GM19438 (cell line): ENCODE data around the gene CLNK.

Experiments
- ATAC-seq: cut with Tn5 transposase; IDR thresholded peaks from one replicate; pipeline ENCODE4 v1.9.1; 2021; ENCODE audit warnings: low read depth; ENCODE audit not compliant: unreplicated experiment

The CLNK gene

DNA sequence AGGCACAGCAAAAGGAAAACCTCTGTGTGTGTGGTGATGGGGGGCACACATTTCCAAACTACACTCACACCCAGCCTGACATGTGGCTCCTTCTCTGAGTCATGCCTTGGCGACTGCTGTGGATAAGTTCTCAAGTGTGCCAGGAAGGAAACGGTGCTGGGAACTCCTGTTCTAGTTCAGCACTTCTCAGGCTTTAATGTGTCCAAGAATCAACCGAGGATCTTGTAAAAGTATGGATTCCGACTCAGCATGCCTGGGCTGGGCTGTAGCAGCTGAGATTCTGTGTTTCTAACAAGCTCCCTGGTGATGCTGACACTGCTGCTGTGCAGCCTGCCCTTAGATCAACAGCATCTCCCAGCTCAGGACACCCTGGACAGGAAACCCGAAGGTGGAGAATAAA, 20.2 kb downstream of the CLNK start:
- no peak for ATAC-seq

GRCh38 chr4:10662937-10663336, 21.6 kb downstream of the CLNK start:
- ATAC-seq = no peak

DNA sequence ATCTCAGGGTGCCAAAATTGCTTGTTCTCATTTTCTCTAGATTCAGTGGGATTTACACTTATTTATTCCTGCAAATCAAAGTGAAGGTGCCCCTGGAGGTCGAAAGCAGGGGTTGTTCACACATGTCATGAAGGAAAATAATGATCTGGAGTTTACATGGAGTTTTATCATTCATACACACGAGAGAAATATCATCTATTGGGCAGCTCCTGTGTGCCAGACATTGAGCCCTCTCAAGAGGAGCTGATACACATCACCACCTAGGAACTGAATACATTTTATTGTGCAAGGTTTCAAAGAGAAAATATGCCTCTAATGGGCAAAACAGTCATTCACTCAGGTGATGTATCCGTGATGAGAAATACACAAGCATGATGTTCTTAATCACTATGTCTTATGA, 23.5 kb downstream of the CLNK start:
- ATAC-seq = no peak

DNA sequence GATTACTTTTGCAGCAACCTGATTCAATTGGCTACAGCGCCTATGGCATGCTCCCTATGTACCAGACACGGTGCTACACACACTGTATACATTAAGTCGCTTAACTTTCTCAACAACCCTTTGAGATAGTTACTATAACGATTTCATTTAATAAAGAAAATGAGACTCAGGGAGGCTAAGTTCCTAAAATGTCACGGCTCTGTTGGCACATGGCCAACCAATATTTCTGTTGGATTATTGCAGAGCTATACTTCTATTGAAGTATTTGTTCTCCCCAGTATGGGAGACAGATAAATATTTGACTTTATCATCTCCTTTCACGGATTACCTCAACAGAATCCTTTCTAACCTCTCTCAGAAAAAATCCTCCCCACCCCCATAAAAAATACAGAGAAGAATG, 25.3 kb downstream of the CLNK start:
- ATAC-seq = no peak

DNA sequence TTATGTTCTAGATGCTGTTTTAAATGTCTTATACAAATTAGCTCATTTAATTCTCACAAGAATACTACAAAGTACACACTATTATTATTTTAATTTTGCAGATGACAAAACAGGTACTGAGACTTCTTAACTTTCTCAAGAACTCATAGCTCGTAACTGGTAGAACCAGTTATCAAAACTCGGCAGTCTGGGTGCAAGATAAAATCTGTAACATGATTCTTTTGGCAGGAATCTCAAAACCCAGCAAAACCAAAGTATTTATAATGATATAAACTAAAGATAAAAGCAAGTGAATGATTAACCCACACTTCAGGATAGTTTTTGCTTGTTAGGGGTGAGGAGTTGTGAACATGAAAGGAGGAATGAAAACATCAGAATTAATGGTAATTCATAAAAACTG, 27.6 kb downstream of the CLNK start:
- ATAC-seq = no peak

GRCh38 chr4:10656420-10656819, 28.1 kb downstream of the CLNK start:
- no peak for ATAC-seq

GRCh38 chr4:10655968-10656367, 28.6 kb downstream of the CLNK start:
- ATAC-seq = no peak

- no peak for ATAC-seq
These were observed 36.1 kb downstream of the CLNK start for GRCh38 chr4:10648479-10648878.

- ATAC-seq = no peak
These were observed 36.7 kb downstream of the CLNK start for GRCh38 chr4:10647846-10648245.

DNA sequence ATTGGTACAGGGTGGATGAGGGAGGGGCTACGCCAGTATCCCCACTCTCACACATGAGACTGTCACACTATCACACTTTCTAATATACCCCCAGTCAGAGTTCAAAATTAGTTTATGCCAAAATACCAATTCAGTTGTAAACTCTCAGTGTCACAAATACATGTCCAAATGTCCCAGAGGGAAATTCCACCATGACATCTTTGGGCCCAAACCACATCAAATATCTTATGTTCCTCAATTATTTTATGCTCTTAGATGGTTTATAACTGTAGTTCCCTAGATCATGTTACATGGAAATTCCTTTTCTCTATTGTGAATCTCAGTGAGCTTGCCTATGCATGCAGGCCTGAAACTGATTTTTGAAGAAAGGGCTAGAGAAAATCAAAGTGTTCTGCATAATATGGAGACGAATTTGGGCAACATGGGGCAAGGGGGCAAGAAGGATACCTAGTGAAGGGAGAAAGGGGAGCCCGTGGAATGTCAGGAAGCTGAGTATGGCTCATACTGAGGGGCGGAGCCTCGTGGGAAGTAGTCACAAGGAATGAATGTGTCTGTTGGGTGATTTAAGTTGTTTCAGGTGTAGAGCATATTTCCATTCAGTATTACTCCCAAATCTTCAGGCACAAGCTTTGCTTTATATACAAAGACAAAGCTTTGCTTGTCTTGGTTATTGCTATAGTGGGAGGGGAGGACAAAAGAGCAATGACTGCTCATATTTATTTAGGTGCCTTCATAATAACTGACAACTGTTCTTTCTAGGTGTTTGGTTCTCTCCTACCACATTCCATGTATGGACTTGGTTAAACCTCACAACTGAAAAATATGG, 40.8 kb downstream of the CLNK start:
- no peak for ATAC-seq

- no peak for ATAC-seq
These were observed 43.9 kb downstream of the CLNK start for GRCh38 chr4:10640561-10641201.

GRCh38 chr4:10639664-10640063, 44.9 kb downstream of the CLNK start:
- ATAC-seq = no peak

GRCh38 chr4:10639100-10639499, 45.5 kb downstream of the CLNK start:
- ATAC-seq = no peak

DNA sequence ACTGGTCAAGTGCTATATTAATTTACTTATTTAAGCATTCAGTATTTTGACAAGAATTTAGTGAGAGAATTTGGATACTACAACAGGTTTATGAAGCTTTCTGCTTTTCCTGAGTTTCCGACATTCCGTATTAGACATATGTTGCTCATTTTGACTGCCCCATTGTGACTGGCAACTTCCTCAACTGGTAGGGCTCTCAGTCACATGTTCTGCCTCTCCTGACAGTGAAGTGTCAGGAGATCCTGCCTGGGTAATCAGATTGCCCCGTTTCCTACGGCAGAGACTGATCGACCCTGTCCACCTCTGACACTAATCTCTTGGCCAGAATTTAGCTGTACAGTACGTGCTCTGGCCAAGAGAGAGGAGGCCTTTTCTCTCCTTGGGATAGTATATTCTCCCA, 49.5 kb downstream of the CLNK start:
- no peak for ATAC-seq

DNA sequence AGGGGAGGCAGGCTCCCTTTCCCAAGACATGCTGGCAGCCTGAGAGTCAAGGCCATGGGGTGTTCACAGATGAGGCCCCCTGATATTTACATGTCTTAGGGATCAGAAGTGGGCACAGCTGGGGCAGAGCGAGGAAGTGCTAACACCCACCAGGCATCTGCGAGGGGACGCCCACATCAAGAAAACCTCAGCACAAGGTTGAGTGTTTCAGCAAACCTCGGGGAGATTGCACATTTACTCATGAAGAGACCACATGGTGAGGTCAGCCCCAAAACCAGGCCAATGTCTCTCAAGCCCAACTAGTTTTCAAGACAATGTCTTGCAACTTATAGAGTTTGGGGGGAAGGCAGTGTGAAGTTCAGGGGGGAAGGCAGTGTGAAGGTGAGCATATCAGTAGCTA, 55.2 kb downstream of the CLNK start:
- no peak for ATAC-seq

- ATAC-seq = no peak
These were observed 59.4 kb downstream of the CLNK start for GRCh38 chr4:10625131-10625530.

- ATAC-seq = no peak
These were observed 60.7 kb downstream of the CLNK start for GRCh38 chr4:10623862-10624261.

DNA sequence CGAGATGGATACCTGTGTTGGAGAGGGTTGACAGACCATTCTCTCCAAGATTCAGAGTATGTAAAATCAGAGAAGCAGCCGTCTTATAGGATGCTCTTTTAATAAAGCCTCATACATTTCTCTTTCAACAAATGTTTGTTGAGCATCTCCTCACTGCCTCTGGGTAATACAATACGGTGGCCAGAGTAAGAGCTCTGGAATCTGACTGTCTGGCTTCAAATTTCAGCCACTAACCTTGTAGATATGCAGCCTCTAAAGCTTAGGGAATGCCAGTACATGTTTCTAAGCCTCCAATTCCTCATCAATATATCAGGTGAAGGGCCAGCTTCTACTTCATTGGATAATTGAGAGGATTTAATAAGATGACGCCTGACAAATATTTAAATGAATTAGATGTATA, 61.3 kb downstream of the CLNK start:
- no peak for ATAC-seq

DNA sequence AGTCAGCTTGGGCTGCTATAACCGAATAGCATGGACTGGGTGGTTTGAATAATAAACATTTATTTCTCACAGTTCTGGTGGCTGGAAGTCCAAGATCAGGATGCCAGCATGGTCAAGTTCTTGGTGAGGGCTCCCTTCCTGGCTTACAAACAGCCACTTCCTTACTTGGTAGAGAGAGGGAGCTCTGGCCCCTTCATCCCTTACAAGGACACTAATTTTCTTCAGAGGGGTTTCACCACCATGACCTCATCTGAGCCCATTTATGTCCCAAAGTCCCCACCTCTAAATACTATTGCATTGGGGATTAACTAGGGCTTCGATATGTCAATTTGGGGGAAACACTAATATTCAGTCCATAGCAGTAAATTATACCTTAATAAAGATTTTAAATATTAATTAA, 61.8 kb downstream of the CLNK start:
- ATAC-seq = peak; percentile 67

DNA sequence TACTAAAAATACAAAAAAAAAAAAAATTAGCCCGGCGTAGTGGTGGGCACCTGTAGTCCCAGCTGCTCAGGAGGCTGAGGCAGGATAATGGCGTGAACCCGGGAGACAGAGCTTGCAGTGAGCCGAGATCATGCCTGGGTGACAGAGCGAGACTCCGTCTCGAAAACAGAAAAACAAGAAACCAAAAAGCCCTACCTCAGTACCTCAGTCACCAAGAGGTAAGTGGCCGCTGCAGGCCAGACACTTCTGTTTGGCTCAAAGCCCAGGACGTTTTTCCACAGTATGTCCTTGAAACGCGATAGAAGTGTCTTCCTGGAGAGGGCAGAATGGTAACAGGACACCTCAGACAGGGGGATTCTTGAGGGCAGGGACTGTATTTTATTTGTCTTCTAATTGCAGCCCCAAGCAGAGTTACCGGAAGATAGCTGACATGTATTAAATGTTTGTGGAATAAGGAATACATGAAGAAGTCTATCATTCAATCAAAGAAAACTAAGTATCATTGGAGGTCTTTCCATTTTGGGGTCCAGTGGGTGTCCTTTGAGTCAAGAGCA, 63.6 kb downstream of the CLNK start:
- no peak for ATAC-seq

DNA sequence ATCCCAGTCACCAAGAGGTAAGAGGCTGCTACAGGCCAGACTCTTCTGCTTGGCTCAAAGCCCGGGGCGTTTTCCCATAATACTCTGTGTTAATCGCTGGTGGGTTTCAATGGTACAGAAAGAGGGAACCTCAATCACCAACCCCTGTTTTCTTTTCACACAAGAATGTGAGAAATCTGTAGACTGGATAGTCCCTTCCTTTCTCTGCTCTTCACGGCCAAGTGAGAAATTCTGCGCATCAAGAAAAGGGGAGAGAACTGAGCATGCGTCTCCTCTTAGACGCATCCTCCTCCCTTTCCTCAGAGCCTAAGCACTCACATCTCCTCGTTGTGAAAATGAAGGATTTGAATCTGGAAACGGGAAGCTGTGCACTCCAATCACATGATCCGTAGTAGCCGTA, 64.7 kb downstream of the CLNK start:
- no peak for ATAC-seq

- no peak for ATAC-seq
These were observed 65.3 kb downstream of the CLNK start for GRCh38 chr4:10619220-10619619.
